ENCODE measurements around the gene JPT2. TPM values are rescaled to one million over a fixed set of nuclear protein-coding genes. Genes with fewer than 3 reads are reported as not detected.

Gene JPT2
- 8.9 and 45.9 TPM in 2 replicates for total RNA-seq (ENCODE audit: low replicate concordance)

GRCh38 chr16:1677942-1678499 lies at the start of gene JPT2:
JPT2 (plus strand) TSS chr16:1678279; CDS start chr16:1678313, 34 bp downstream.
- DNase-seq (ENCODE audit: low read depth), result peak; percentile 93
- H3K4me3 ChIP-seq (ENCODE audit: low read depth, low read length), result peak within 1 kb of the TSS; percentile 83
- TF ChIP-seq CTCF (IDR thresholded peaks at IDR 0.05; ENCODE audit: insufficient read depth, low read length), result no peak

GRCh38 chr16:1630450-1631213 lies 47.4 kb upstream of the JPT2 start:
- H3K4me3 ChIP-seq (ENCODE audit: low read depth, low read length), result no peak overlapping the region
- DNase-seq (ENCODE audit: low read depth), result no peak
- no peak for TF ChIP-seq CTCF (IDR thresholded peaks at IDR 0.05; ENCODE audit: insufficient read depth, low read length)

- TF ChIP-seq CTCF (IDR thresholded peaks at IDR 0.05; ENCODE audit: insufficient read depth, low read length), result no peak
- no peak for DNase-seq (ENCODE audit: low read depth)
- H3K4me3 ChIP-seq (ENCODE audit: low read depth, low read length), result no peak overlapping the region
Measured at GRCh38 chr16:1631230-1631629, 46.8 kb upstream of the JPT2 start.

GRCh38 chr16:1631931-1632637 lies 46.0 kb upstream of the JPT2 start:
- H3K4me3 ChIP-seq (ENCODE audit: low read depth, low read length), result no peak overlapping the region
- TF ChIP-seq CTCF (IDR thresholded peaks at IDR 0.05; ENCODE audit: insufficient read depth, low read length), result no peak
- no peak for DNase-seq (ENCODE audit: low read depth)

GRCh38 chr16:1632638-1632970 lies 45.5 kb upstream of the JPT2 start:
- no peak for TF ChIP-seq CTCF (IDR thresholded peaks at IDR 0.05; ENCODE audit: insufficient read depth, low read length)
- DNase-seq (ENCODE audit: low read depth), result no peak
- no peak overlapping the region for H3K4me3 ChIP-seq (ENCODE audit: low read depth, low read length)

GRCh38 chr16:1633310-1633709 lies 44.8 kb upstream of the JPT2 start:
- TF ChIP-seq CTCF (IDR thresholded peaks at IDR 0.05; ENCODE audit: insufficient read depth, low read length), result no peak
- no peak for DNase-seq (ENCODE audit: low read depth)
- no peak overlapping the region for H3K4me3 ChIP-seq (ENCODE audit: low read depth, low read length)

Measured in fibroblast of the aortic adventitia (primary cell).